ENCODE data around the gene MT1B.
"Not testable (repeated sequence)": the region's sequence is repeated elsewhere in the genome, so short reads cannot be mapped to it uniquely, and the experiment has no call there.

Gene MT1B

DNA sequence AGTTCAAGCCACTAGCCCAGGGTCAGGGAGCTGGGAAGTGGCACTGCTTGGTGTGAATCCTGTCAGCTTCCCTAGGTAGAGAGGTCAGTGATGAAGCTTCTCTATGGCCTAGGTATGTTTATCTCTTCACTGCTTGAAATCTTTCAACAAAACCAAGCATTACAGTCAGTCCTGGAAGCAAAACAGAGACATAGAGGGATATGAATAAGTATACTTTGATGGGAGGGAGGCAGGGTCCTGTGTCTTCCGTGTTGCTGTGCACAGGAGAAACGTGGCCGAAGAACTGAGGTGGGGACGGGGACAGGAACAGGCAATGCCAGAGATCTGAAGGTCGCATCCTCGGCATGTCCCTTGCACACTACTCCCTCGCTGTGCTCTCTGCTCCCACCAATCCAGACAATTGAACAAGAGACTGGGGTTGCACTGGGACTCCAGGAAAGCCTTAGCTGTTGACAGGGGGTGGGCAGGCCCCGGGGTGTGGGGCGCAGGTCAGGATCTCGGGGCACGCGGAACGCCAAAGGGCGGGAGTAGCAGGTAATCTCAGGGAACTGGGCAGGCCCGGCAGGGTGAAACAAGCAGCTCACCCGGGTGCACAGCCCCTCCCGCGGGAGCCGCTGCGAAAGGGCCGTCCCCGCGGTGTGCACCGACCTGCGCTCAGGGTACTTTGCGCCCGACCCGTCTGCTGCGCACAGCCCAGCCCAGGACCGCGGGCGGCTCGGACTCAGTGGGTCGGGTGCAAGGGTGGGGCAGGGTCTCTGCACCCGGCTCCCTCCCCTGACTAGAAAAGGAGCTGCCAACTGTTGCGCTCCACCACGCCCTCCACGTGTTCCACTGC is 17.5 kb downstream of the MT1B start, which contains the start of gene MT1H:
MT1H (plus strand) TSS at position 810 of the 835 bp plus-strand sequence. CDS start 71 bp downstream, outside the sequence.
- DNase-seq (ENCODE audit: low read depth), result no peak
- no peak within 1 kb of the TSS for H3K4me3 ChIP-seq (ENCODE audit: low read depth, low read length)
- TF ChIP-seq, protein P1, sequence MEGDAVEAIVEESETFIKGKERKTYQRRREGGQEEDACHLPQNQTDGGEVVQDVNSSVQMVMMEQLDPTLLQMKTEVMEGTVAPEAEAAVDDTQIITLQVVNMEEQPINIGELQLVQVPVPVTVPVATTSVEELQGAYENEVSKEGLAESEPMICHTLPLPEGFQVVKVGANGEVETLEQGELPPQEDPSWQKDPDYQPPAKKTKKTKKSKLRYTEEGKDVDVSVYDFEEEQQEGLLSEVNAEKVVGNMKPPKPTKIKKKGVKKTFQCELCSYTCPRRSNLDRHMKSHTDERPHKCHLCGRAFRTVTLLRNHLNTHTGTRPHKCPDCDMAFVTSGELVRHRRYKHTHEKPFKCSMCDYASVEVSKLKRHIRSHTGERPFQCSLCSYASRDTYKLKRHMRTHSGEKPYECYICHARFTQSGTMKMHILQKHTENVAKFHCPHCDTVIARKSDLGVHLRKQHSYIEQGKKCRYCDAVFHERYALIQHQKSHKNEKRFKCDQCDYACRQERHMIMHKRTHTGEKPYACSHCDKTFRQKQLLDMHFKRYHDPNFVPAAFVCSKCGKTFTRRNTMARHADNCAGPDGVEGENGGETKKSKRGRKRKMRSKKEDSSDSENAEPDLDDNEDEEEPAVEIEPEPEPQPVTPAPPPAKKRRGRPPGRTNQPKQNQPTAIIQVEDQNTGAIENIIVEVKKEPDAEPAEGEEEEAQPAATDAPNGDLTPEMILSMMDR (IDR thresholded peaks at IDR 0.05; ENCODE audit: low read depth, low read length, missing control alignments), result no peak

DNA sequence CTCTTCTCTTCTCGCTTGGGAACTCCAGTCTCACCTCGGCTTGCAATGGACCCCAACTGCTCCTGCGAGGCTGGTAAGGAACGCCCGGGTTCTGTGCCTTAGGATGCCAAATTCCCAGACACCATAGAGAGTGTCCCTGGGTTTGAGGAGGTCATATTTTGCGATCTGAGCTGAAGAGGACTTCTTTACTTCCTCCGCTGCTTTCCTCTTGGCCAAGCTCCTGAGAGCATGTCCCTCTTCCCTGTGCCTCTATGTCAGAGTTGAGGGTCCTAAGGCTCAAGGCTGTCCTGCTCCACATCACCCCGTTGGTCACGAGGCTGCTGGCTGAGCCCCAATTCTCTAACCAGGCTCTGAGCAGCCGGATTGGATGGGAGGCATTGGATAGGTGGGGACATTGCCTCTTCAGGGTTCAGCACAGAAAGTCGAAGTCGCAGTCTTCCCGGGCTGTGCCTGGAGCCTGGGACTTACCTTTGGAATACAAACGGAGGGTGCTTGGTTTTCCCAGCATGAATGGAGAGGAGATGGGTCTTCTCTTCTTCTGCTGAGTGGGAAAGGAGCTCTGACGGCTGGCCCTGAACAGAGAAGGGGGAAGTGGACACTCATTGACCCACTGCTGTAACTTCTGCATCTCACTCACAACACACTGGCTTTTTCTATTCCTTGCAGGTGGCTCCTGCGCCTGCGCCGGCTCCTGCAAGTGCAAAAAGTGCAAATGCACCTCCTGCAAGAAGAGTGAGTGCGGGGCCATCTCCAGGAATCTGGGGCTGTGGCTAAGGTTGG is 18.3 kb downstream of the MT1B start:
- no peak overlapping the region for H3K4me3 ChIP-seq (ENCODE audit: low read depth, low read length)
- TF ChIP-seq, protein P1 (IDR thresholded peaks at IDR 0.05; ENCODE audit: low read depth, low read length, missing control alignments), result no peak
- DNase-seq (ENCODE audit: low read depth), result no peak

DNA sequence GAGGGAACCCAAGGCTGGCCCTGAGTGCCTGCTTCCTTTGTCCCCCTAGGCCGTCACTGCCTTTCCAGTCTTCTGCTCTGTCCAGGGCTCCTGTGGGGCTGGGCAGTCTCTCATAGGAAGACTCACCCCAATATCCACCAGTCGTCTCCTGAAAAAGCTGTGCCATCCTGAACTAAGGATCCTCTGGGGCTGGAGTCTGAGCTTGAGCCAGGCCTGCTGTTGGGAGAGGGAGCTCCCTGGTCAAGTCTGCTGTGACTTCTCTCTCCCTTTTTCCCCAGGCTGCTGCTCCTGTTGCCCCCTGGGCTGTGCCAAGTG is 18.9 kb downstream of the MT1B start:
- DNase-seq (ENCODE audit: low read depth), result no peak
- no peak overlapping the region for H3K4me3 ChIP-seq (ENCODE audit: low read depth, low read length)
- TF ChIP-seq, protein P1 (IDR thresholded peaks at IDR 0.05; ENCODE audit: low read depth, low read length, missing control alignments), result no peak

DNA sequence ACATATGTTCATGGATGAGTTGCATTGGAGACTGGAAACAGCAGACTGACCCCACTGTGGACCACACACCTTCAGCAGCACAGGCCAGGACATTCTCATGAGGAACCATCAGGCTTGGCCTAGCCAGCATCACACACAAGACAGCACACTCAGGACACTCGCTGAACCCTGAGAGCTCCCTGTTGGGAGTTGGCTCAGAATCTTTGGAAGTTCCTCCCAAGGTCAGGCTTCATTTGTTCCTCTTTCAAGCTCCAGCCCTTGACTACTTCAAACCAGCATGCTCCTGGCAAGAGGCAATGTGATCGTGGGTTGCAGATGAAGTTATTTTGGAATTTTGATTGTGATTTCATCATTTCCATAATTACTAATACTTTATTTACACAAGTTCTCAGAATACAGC is 20.0 kb downstream of the MT1B start:
- H3K4me3 ChIP-seq (ENCODE audit: low read depth, low read length); DNase-seq (ENCODE audit: low read depth): not testable (repeated sequence)

DNA sequence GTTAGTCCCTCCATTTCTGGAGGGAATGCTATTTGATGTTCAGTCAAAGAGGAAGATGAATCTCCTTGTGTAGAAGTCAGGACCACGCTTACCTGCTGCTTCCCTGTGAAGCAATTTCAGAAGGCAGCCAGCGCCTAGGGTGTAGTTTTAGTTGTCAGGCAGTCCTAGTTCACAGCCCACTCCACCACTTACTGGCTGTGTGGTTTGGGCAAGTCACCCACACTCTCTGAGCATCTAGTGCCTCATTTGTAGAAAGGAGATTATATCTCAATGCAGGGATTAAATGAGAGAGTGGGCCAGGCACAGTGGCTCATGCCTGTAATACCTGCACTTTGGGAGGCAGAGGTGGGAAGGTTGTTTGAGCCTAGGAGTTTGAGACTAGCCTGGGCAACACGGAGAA is 20.5 kb downstream of the MT1B start:
- H3K4me3 ChIP-seq (ENCODE audit: low read depth, low read length); DNase-seq (ENCODE audit: low read depth): not testable (repeated sequence)

DNA sequence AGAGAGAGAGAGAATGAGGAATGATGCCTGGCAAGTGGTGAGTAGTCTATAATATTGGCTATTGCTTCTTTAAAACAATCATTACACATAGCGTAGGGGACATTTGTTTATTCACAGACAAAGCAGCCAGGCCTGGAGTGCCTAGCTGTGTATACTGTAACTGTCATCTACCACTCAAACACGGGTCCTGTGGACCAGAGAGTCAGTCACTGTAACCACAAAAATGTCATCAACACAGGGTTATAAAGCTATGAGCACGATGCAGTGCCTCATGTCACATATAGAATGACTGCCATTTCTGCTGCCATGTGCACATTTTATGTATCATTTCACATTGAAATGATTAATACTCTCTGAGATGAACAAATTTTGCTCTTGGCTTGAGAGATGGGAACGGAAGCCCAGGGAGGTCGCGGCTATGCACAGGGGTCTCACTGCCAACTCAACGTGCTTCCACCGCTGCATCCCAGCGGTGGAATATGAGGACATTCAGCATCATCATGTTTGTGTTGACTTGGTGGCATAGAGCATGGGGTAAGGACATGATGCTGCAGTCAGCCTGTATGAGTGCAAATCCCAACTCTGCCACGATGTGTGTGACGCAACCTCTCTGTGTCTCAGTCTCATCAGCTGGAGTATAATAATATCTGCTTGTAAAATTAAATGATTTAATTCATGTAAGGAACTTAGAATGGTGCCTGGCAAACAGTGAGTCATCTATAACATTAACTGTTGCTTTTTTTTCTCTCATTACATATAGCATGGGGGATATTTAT is 21.3 kb downstream of the MT1B start:
- DNase-seq (ENCODE audit: low read depth), result no peak
- H3K4me3 ChIP-seq (ENCODE audit: low read depth, low read length), result no peak overlapping the region
- TF ChIP-seq, protein P1 (IDR thresholded peaks at IDR 0.05; ENCODE audit: low read depth, low read length, missing control alignments), result no peak

DNA sequence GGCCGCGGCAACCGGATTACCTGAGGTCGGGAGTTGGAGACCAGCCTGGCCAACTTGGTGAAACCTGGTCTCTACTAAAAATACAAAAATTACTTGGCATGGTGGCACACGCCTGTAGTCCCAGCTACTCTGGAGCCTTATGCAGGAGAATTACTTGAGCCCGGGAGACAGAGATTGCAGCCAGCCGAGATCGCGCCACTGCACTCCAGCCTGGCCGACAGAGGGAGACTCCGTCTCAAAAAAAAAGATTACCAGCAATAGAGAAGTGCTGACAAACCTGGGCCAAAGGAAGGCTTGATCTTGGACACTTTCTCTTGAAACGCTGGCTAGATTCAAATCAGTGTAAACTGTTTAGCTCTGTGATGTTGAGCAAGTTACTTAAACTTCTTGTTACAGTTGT is 22.2 kb downstream of the MT1B start:
- no peak for DNase-seq (ENCODE audit: low read depth)
- TF ChIP-seq, protein P1 (IDR thresholded peaks at IDR 0.05; ENCODE audit: low read depth, low read length, missing control alignments), result peak; percentile 55
- no peak overlapping the region for H3K4me3 ChIP-seq (ENCODE audit: low read depth, low read length)

DNA sequence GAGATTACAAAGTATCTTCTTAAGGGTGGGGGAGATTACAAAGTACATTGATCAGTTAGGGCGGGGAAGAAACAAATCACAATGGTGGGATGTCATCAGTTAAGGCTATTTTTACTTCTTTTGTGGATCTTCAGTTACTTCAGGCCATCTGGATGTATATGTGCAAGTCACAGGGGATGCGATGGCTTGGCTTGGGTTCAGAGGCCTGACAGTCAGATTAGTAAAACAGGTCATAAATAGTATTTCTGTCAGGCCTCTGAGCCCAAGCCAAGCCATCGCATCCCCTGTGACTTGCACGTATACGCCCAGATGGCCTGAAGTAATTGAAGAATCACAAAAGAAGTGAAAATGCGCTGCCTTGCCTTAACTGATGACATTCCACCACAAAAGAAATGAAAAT is 22.9 kb downstream of the MT1B start:
- DNase-seq (ENCODE audit: low read depth); H3K4me3 ChIP-seq (ENCODE audit: low read depth, low read length): not testable (repeated sequence)

Measured in GM12864 (cell line).